GM18499 (cell line): ENCODE data around the gene DHRS1.

Source experiments
- ATAC-seq: cut with Tn5 transposase; IDR thresholded peaks from one replicate; pipeline ENCODE4 v1.9.1; 2021; ENCODE audit warnings: moderate number of reproducible peaks; ENCODE audit not compliant: insufficient read depth, unreplicated experiment

Gene DHRS1

GRCh38 chr14:24286996-24287395 lies 12.6 kb downstream of the DHRS1 start:
- no peak for ATAC-seq

- no peak for ATAC-seq
Observed at GRCh38 chr14:24285351-24285750, 14.2 kb downstream of the DHRS1 start.

- ATAC-seq, result no peak
Observed at GRCh38 chr14:24284501-24285035, 15.0 kb downstream of the DHRS1 start.

GRCh38 chr14:24283796-24284460 lies 15.7 kb downstream of the DHRS1 start:
- ATAC-seq, result no peak

GRCh38 chr14:24282736-24283135 lies 16.8 kb downstream of the DHRS1 start:
- ATAC-seq, result no peak

- ATAC-seq, result no peak
Observed at GRCh38 chr14:24281636-24282035, 17.9 kb downstream of the DHRS1 start.

- ATAC-seq, result no peak
Observed at GRCh38 chr14:24280797-24281460, 18.7 kb downstream of the DHRS1 start.

DNA sequence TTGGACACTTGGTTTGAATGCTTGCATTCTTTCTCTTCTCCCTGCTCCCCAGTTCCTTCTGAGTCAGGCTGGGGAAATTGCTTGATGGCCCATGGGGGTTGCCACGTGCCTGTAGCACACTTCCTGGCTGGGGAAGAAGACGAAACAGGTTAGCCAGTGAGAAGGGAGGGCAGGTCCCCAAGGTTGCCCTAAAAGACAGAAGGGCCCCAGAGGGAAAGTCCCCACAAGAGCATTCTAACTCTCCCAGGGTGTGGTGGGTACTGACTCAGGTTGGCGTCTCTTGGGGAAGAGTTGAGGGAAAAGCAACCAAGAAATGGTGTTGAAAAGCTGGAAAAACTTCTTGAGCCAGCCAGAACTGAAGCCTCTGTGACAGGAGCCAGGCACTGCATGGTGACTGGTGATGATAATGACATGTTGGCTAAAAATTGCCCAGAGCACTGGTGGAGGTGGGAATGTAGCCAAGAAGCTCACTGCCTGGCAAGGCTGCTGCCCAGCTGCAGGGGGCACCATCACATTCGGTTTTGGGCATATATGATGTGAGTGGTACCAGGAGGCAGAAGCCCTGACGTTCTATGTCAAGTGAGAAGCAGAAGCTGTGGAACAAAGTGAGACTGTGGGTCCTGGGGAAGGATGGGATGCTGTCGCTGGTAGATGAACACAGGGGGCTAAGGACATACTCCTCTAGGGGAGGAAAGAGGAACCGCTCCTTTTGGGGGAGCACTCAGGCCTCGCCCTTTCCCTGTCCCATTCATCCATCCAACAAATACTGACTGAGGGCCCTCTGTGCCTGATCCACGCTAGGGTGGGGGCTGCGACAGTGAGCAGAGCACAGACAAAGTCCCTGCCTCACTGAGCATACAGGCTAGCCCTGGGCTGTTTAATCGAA lies 20.0 kb downstream of the DHRS1 start:
- ATAC-seq, result no peak

DNA sequence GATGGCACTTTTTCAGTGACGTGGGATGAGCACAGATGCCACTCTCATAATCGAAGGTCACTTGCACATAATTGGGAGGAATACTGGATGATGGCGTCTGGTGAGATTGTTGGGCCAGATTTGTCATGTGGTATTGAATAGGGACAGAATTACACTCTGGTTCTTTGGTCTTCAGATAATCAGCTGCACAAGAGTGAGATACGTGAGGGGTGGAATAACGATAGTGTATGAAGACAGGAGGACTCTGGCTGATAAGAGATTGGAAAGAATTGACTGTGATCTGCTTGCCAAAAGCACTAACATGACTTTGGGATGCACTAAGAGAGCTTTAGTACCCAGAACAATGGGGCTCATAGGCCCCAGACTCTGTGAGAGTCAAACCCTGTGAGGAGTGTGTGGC lies 21.2 kb downstream of the DHRS1 start:
- ATAC-seq, result no peak

- no peak for ATAC-seq
Observed at GRCh38 chr14:24277606-24278321, 21.8 kb downstream of the DHRS1 start.

DNA sequence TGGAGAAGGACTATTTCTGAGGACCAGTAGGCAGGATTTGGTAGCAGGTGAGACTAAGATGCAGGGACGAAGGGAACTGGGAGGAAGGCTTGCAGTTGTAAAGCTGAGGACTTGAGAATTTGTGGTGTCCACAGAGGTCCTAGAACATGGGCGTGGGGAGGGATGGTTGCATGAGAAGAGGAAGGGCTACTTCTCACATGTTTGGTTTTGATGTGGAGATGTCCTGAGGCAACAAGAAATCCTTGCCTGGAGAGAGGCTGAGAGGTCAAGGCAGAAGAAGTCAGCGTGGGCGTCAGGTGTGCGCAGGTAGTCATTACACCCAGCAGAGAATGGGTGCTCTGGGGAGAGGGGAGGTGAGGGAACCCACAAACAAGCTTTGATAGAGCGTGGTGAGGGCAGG lies 22.5 kb downstream of the DHRS1 start:
- ATAC-seq, result no peak

- ATAC-seq, result peak; percentile 53
Observed at GRCh38 chr14:24274101-24274543, 25.5 kb downstream of the DHRS1 start.

GRCh38 chr14:24273422-24273998 lies 26.1 kb downstream of the DHRS1 start:
- no peak for ATAC-seq

GRCh38 chr14:24272467-24272866 lies 27.1 kb downstream of the DHRS1 start:
- ATAC-seq, result no peak

DNA sequence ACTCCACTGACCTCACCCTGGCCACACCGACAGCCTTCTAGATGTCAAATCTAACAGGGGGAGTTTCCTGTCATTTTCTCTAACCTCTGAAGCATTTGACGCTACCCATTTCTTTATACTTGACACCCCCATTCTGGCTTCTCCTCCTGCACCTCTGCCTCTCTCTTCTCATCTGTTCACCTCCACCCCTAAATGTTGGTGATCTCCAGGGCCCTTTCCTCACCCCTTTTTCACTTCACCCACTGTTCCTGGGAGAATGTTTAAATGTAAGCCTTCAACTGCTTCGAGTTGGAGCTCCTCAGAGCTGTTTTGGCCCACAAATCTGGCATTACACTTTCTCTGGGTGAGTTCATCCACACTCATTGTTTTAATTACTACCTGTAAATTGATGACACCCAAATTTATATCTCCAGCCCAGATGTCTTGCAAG lies 27.7 kb downstream of the DHRS1 start:
- no peak for ATAC-seq

GRCh38 chr14:24271134-24271833 lies 28.3 kb downstream of the DHRS1 start, which contains the start of gene RABGGTA:
Gene RABGGTA (minus strand): TSS chr14:24271597. CDS start chr14:24271115, 482 bp downstream.
- ATAC-seq, result peak; percentile 47

DNA sequence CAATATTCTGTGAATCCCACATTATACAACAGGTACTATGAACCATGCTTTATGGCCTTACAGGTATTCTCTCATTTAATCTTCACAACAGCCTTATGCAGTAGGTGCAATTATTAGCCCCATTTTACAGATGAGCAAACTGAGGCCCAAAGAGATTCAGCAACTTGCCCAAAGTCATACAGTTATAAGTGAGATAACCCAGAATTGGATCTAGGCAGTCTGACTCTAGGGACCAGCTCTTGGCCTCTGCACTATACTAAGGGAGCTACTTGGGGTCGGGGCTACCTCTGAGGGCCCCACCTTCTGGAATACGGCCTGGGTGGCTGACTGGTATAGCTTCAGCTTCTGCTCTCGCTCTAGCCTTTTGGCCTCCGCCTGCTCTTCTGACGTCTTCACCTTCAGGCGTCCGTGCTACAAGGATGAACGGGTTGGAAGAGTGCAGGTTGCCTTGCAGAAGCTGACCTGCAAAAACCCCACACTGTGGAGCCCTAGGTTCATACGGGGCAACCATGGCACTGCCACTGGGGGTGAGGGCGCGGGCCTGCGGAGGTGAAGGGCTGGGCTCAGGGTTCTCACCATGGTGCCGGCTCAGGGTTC lies 28.9 kb downstream of the DHRS1 start:
- ATAC-seq, result no peak

GRCh38 chr14:24269910-24270536 lies 29.6 kb downstream of the DHRS1 start:
- no peak for ATAC-seq
